Muscle of leg (tissue), 11 donors: ENCODE measurements around the gene SESTD1. TPM values are rescaled to one million over a fixed set of nuclear protein-coding genes. Genes with fewer than 3 reads are reported as not detected.
"Not testable (repeated sequence)": the region's sequence is repeated elsewhere in the genome, so short reads cannot be mapped to it uniquely, and the experiment has no call there.

ENCODE experiments used
- DNase-seq: peaks from one replicate; pipeline ENCODE4 v3.0.0; 2013
- H3K27ac ChIP-seq: one replicate; pipeline ENCODE4 v1.5.1; 2013; ENCODE audit warnings: mild to moderate bottlenecking, low read length, control low read depth
- H3K27me3 ChIP-seq: one replicate; pipeline ENCODE4 v1.6.1; 2013; ENCODE audit warnings: low read length; ENCODE audit not compliant: control insufficient read depth, insufficient read depth
- H3K36me3 ChIP-seq: one replicate; pipeline ENCODE4 v1.6.1; 2013; ENCODE audit warnings: low read length; ENCODE audit not compliant: control insufficient read depth, insufficient read depth
- H3K4me1 ChIP-seq: one replicate; pipeline ENCODE4 v1.6.1; 2013; ENCODE audit warnings: low read length; ENCODE audit not compliant: control insufficient read depth, insufficient read depth
- H3K4me3 ChIP-seq: one replicate; pipeline ENCODE4 v1.5.1; 2013; ENCODE audit warnings: low read length, control low read depth
- H3K9me3 ChIP-seq: replicated peaks from 2 replicates; pipeline ENCODE4 v1.6.1; 2013; ENCODE audit warnings: low read depth, low read length; ENCODE audit not compliant: control insufficient read depth
- WGBS: methylation state at CpG from one replicate; pipeline ENCODE4 v1.1.5; 2013; ENCODE audit warnings: missing lambda C conversion rate; ENCODE audit not compliant: insufficient coverage; 5-methylcytosine and 5-hydroxymethylcytosine counted together
- polyA plus RNA-seq, 8 donors: library from polyadenylated mRNA; unstranded; fragments of 120-200 nt; gene quantifications; one replicate each; pipeline versions ENCODE4 v1.2.1 to v1.2.3, GENCODE V29; 2013; ENCODE audit warnings: inconsistent platforms in 1 of 8, low replicate concordance in 1 of 8; ENCODE audit not compliant: insufficient read length in 8 of 8, insufficient read depth in 1 of 8
- total RNA-seq: library from RNA; stranded (reverse); fragments of 120-200 nt; gene quantifications from one replicate; pipeline ENCODE4 v1.2.4, GENCODE V29; 2013

SESTD1 gene
- total and polyA plus RNA-seq, 9 donors = 14.3 to 41.1 (median 27.0) TPM

- WGBS = 70% methylated on average over 3 of the region's 3 CpGs
- not testable (repeated sequence) for DNase-seq, H3K36me3 ChIP-seq, H3K4me3 ChIP-seq, H3K27me3 ChIP-seq, H3K27ac ChIP-seq, H3K9me3 ChIP-seq
- H3K4me1 ChIP-seq = peaks cover 28% of the 10 kb centered on the region
These were observed 211.1 kb downstream of the SESTD1 start for GRCh38 chr2:179053568-179053967.

Other genes with a start within 250 kb of the SESTD1 start
- 76.1 TPM for gene CCDC141, start 214.7 kb downstream of the SESTD1 start, total RNA-seq
- 10 to 100 TPM; 35.7 to 62.1 (median 56.6) TPM for gene CCDC141, start 214.7 kb downstream of the SESTD1 start, polyA plus RNA-seq